Endothelial cell of umbilical vein (primary cell): ENCODE data around the gene LAMB4. TPM values are rescaled to one million over a fixed set of nuclear protein-coding genes. Genes with fewer than 3 reads are reported as not detected.

Experiments used
- BruUV-seq: library from RNA; stranded (reverse); fragments of 400-500 nt; replicated peaks from 2 replicates; lab custom pipeline; 2021; lab: Mats Ljungman, UMichigan
- CTCF ChIA-PET: fragments of 300-600, 350-600 bp; sonication (Branson Sonifier 250); formaldehyde crosslinking; loops from one replicate; lab custom pipeline; 2021; ENCODE audit warnings: antibody characterized with exemption, inconsistent platforms; lab: Charles Lee
- POLR2A ChIA-PET: fragments of 300-600, 350-600 bp; sonication (Branson Sonifier 250); formaldehyde crosslinking; loops from one replicate; lab custom pipeline; 2021; ENCODE audit warnings: antibody characterized with exemption, inconsistent platforms; lab: Charles Lee
- DNase-seq: peaks from one replicate; pipeline ENCODE4 v3.0.0-alpha.2; 2011; ENCODE audit warnings: low read depth, low spot score
- FAIRE-seq: peaks from 2 replicates; lab custom pipeline; 2011; peaks lifted over from hg19 to GRCh38; lab: Jason Lieb, UNC
- H2AFZ ChIP-seq: 2 replicates; pipeline ENCODE4 v1.6.0; 2012; ENCODE audit warnings: low read depth, low read length, control low read depth, inconsistent platforms
- H3K27ac ChIP-seq: 2 replicates; pipeline ENCODE4 v1.5.1; 2011; ENCODE audit warnings: low read depth, mild to moderate bottlenecking, control low read depth, low read length, moderate library complexity; ENCODE audit not compliant: insufficient read depth
- H3K27me3 ChIP-seq, 2 experiments: 2 replicates each; pipeline versions ENCODE4 v1.6.0 to v1.6.1; 2011; ENCODE audit warnings: low read length in 2 of 2, mixed read lengths in 1 of 2; ENCODE audit not compliant: control insufficient read depth in 2 of 2, insufficient read depth in 2 of 2
- H3K36me3 ChIP-seq, 2 experiments: 2 replicates in 1 of 2; 3 replicates in 1 of 2; pipeline ENCODE4 v1.5.1; 2011; ENCODE audit warnings: low read length in 2 of 2, mild to moderate bottlenecking in 1 of 2, moderate library complexity in 1 of 2; ENCODE audit not compliant: control insufficient read depth in 2 of 2, insufficient read depth in 2 of 2; ENCODE audit errors: extremely low read depth in 1 of 2
- H3K4me1 ChIP-seq: 3 replicates; pipeline ENCODE4 v1.5.1; 2011; ENCODE audit warnings: mild to moderate bottlenecking, low read length; ENCODE audit not compliant: control insufficient read depth, insufficient read depth; ENCODE audit errors: extremely low read depth
- H3K4me2 ChIP-seq: 2 replicates; pipeline ENCODE4 v1.6.1; 2011; ENCODE audit warnings: low read length, control low read depth, mixed read lengths; ENCODE audit not compliant: insufficient read depth
- H3K4me3 ChIP-seq, 3 experiments: fragments of 200-600 bp in 1 of 3; sonication (generic), shearing (Covaris generic) in 1 of 3; replicated peaks in 1 of 3; 2 replicates each; pipeline ENCODE4 v1.5.1; 2011 to 2016; ENCODE audit warnings: control low read depth in 3 of 3, low read length in 3 of 3, mild to moderate bottlenecking in 2 of 3, inconsistent platforms in 1 of 3, low read depth in 1 of 3, moderate library complexity in 1 of 3; ENCODE audit not compliant: insufficient read depth in 1 of 3
- H3K79me2 ChIP-seq: 2 replicates; pipeline ENCODE4 v1.6.0; 2012; ENCODE audit warnings: low read length, inconsistent platforms; ENCODE audit not compliant: control insufficient read depth, insufficient read depth
- H3K9ac ChIP-seq: replicated peaks from 2 replicates; pipeline ENCODE3; 2011; ENCODE audit warnings: low read length, control low read depth; ENCODE audit not compliant: insufficient read depth; ENCODE audit errors: extremely low read depth
- H3K9me1 ChIP-seq: replicated peaks from 3 replicates; pipeline ENCODE4 v1.6.0; 2011; ENCODE audit warnings: mild to moderate bottlenecking, low read length; ENCODE audit not compliant: control insufficient read depth, insufficient read depth; ENCODE audit errors: extremely low read depth
- H3K9me3 ChIP-seq: replicated peaks from 2 replicates; pipeline ENCODE4 v1.5.1; 2012; ENCODE audit warnings: low read length, inconsistent platforms; ENCODE audit not compliant: control insufficient read depth, insufficient read depth
- H4K20me1 ChIP-seq: replicated peaks from 2 replicates; pipeline ENCODE3; 2011; ENCODE audit warnings: mild to moderate bottlenecking, low read length; ENCODE audit not compliant: control insufficient read depth, insufficient read depth; ENCODE audit errors: extremely low read depth
- CTCF ChIP-seq, 2 donors: IDR thresholded peaks; 1 replicate in 1 of 2; 2 replicates in 1 of 2; pipeline ENCODE4 v1.5.1; 2011; ENCODE audit warnings: low read length in 2 of 2, mild to moderate bottlenecking in 2 of 2, moderate library complexity in 2 of 2, control low read depth in 1 of 2, inconsistent platforms in 1 of 2, low read depth in 1 of 2; ENCODE audit not compliant: insufficient read depth in 1 of 2; ENCODE audit errors: extremely low read depth in 1 of 2
- EZH2 ChIP-seq: IDR thresholded peaks from 2 replicates; pipeline ENCODE4 v1.6.1; 2012; ENCODE audit warnings: borderline replicate concordance, low read depth, mild to moderate bottlenecking, moderate library complexity, low read length, inconsistent platforms; ENCODE audit not compliant: severe bottlenecking
- FOS ChIP-seq: IDR thresholded peaks from 2 replicates; pipeline ENCODE4 v1.6.1; 2011; ENCODE audit warnings: mild to moderate bottlenecking, low read length, moderate library complexity, borderline replicate concordance; ENCODE audit not compliant: insufficient read depth
- GATA2 ChIP-seq: IDR thresholded peaks from 2 replicates; pipeline ENCODE4 v1.7.0; 2011; ENCODE audit warnings: low read depth, mild to moderate bottlenecking, moderate library complexity, mixed read lengths, low read length; ENCODE audit not compliant: insufficient read length, insufficient read depth
- JUN ChIP-seq: IDR thresholded peaks from 2 replicates; pipeline ENCODE4 v1.6.1; 2011; ENCODE audit warnings: borderline replicate concordance, low read depth; ENCODE audit not compliant: insufficient read length, insufficient read depth
- MAX ChIP-seq: IDR thresholded peaks from 2 replicates; pipeline ENCODE4 v1.6.1; 2011; ENCODE audit not compliant: insufficient read depth, insufficient read length
- MYC ChIP-seq: IDR thresholded peaks from one replicate; pipeline ENCODE4 v1.6.1; 2011; ENCODE audit warnings: mild to moderate bottlenecking, low read depth, low read length
- POLR2A ChIP-seq: IDR thresholded peaks from 2 replicates; pipeline ENCODE4 v1.6.1; 2012; ENCODE audit warnings: low read depth, mild to moderate bottlenecking, control low read depth, low read length
- POLR2AphosphoS5 ChIP-seq: IDR thresholded peaks from 2 replicates; pipeline ENCODE4 v1.6.1; 2012; ENCODE audit warnings: low read depth, mild to moderate bottlenecking, control low read depth, low read length, moderate library complexity; ENCODE audit not compliant: insufficient read depth
- dilution Hi-C: fragments of 300-500 bp; cut with MboI; formaldehyde crosslinking; loops from one replicate; pipeline ENCODE4 v1.15.0; 2019; ENCODE audit warnings: low sequenced_read_pairs; ENCODE audit not compliant: extremely low pct_ligation_motif_present
- intact Hi-C: fragments of 100-400 bp; cut with micrococcal nuclease; formaldehyde crosslinking; loops from one replicate; pipeline ENCODE4 v1.10.0; 2022
- polyA plus RNA-seq, 4 experiments: library from polyadenylated mRNA; depleted of rRNA in 3 of 4; stranded (reverse) in 3 of 4; unstranded in 1 of 4; fragments of >200 nt; gene quantifications; 2 replicates each; pipeline versions ENCODE4 v1.2.1 to v1.2.3, GENCODE V29; 2011 to 2012; ENCODE audit warnings: missing spikeins in 1 of 4
- total RNA-seq: library from RNA; stranded (reverse); gene quantifications from 2 replicates; pipeline ENCODE4 v1.2.3, GENCODE V29; 2021

The LAMB4 gene
- total and polyA plus RNA-seq, 2 donors (not counting 3 experiments of a cell fraction or from before 2014, with no cell fraction given), result 0.15 to 0.20 TPM

DNA sequence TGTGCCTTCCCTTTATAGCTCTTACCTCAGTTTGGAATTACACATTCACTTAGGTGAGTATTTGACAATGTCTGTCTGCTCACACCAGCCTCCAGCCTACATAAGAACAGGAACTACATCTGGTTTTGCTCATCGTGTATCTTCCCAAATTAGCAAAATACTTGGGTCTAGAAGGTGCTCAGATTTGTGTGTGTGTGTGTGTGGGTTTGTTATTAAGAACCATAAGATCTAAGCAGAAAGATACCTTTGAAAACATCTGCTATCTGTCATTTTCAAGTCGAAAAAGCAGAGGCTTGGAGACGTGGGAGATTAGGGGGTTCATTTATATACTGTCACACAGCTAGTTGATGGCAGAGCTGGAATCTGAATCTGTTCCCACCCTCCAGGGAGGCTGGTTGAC, 14.8 kb upstream of the LAMB4 start:
- Histone ChIP-seq H3K27ac (no peak overlapping the region), H3K79me2 (no peaks in the 10 kb centered on the region), H2AFZ (no peak overlapping the region), H3K4me2 (no peak overlapping the region), H3K27me3 (no peaks in the 10 kb centered on the region), H4K20me1 (no peaks in the 10 kb centered on the region), H3K9ac (no peak overlapping the region), H3K9me1 (no peaks in the 10 kb centered on the region), H3K9me3 (no peaks in the 10 kb centered on the region), H3K4me1 (no peaks in the 10 kb centered on the region), H3K4me3 (no peak overlapping the region), H3K36me3 (peaks cover 0 to 4% of the 10 kb centered on the region in 2 experiments)
- TF ChIP-seq POLR2AphosphoS5, result no peak
- no peak for TF ChIP-seq FOS
- no peak for TF ChIP-seq POLR2A
- no peak for TF ChIP-seq JUN
- TF ChIP-seq MAX, result no peak
- no peak for TF ChIP-seq CTCF (IDR thresholded peaks at IDR 0.05; ENCODE audit: extremely low read depth in 1 of 2, insufficient read depth in 1 of 2, low read depth in 1 of 2, low read length in 2 of 2)
- no peak for TF ChIP-seq EZH2
- TF ChIP-seq GATA2, result no peak
- no peak for TF ChIP-seq MYC
- intact Hi-C loops, result loop anchor here (5.0 kb wide), 1 partner anchor 403 kb away; the partner anchor contains the start of gene CBLL1
- BruUV-seq, result no TSS peak
- CTCF ChIA-PET, result interaction anchor here (0.5 to 3.9 kb wide), 17 partner anchors 12 to 352 kb away, joined by 3 to 47 read pairs (median 13); partner anchors contain the start of gene LAMB1
- FAIRE-seq (no peak), DNase-seq (no peak)
- POLR2A ChIA-PET, result no interaction called here
- dilution Hi-C loops, result loop anchor here (5.0 kb wide), 1 partner anchor 143 kb away; the partner anchor contains the start of gene LAMB1
